ENCODE results near the gene TTC31.

The TTC31 gene

GRCh38 chr2:74504591-74504990 lies 21.7 kb downstream of the TTC31 start:
- DNase-seq (ENCODE audit: low read depth in 3 of 3) = no peak

- no peak for DNase-seq (ENCODE audit: low read depth in 3 of 3)
Measured at GRCh38 chr2:74505448-74506246, 22.8 kb downstream of the TTC31 start.

GRCh38 chr2:74507145-74507925 lies 24.5 kb downstream of the TTC31 start, which contains the start of gene PCGF1:
TSS of gene PCGF1 (minus strand) at chr2:74507695. CDS start at chr2:74507668, 27 bp downstream.
- DNase-seq (ENCODE audit: low read depth in 3 of 3) = peak; percentile 96 to 99 (median 99)

GRCh38 chr2:74507926-74508520 lies 25.1 kb downstream of the TTC31 start:
- no peak for DNase-seq (ENCODE audit: low read depth in 3 of 3)

- DNase-seq (ENCODE audit: low read depth in 3 of 3) = no peak
Measured at GRCh38 chr2:74510272-74510671, 27.4 kb downstream of the TTC31 start.

- DNase-seq (ENCODE audit: low read depth in 3 of 3) = no peak
Measured at GRCh38 chr2:74511104-74511989, 28.5 kb downstream of the TTC31 start.

GRCh38 chr2:74512744-74513604 lies 30.1 kb downstream of the TTC31 start:
- DNase-seq (ENCODE audit: low read depth in 3 of 3) = no peak

- DNase-seq (ENCODE audit: low read depth in 3 of 3) = no peak
Measured at GRCh38 chr2:74513605-74514367, 30.9 kb downstream of the TTC31 start.

- no peak for DNase-seq (ENCODE audit: low read depth in 3 of 3)
Measured at GRCh38 chr2:74514368-74515270, 31.7 kb downstream of the TTC31 start, which contains the start of gene TLX2. TSS of gene TLX2 (plus strand) at chr2:74514450. CDS start at chr2:74514807, 357 bp downstream.

GRCh38 chr2:74515271-74515980 lies 32.5 kb downstream of the TTC31 start:
- DNase-seq (ENCODE audit: low read depth in 3 of 3) = no peak

- peak in 2 of 3 experiments; percentile 68 to 78 for DNase-seq (ENCODE audit: low read depth in 3 of 3)
Measured at GRCh38 chr2:74515981-74516633, 33.2 kb downstream of the TTC31 start.

- DNase-seq (ENCODE audit: low read depth in 3 of 3) = no peak
Measured at GRCh38 chr2:74516650-74517049, 33.8 kb downstream of the TTC31 start.

GRCh38 chr2:74522516-74522915 lies 39.6 kb downstream of the TTC31 start:
- no peak for DNase-seq (ENCODE audit: low read depth in 3 of 3)

GRCh38 chr2:74524005-74524404 lies 41.1 kb downstream of the TTC31 start:
- DNase-seq (ENCODE audit: low read depth in 3 of 3) = no peak

GRCh38 chr2:74524955-74525716 lies 42.3 kb downstream of the TTC31 start:
- no peak for DNase-seq (ENCODE audit: low read depth in 3 of 3)

All from stimulated activated CD4-positive, alpha-beta T cell treated with anti-CD3 and anti-CD28 coated beads, TNF-alpha, amount 100 ng/mL, for 24 hours (primary cell).